GM18858 (cell line): ENCODE data around the gene COMMD2.

Source experiments
- ATAC-seq: cut with Tn5 transposase; IDR thresholded peaks from one replicate; pipeline ENCODE4 v1.9.1; 2021; ENCODE audit not compliant: unreplicated experiment

COMMD2 gene

GRCh38 chr3:149705416-149705815, 46.9 kb downstream of the COMMD2 start:
- no peak for ATAC-seq

GRCh38 chr3:149703466-149703865, 48.8 kb downstream of the COMMD2 start:
- no peak for ATAC-seq

- peak; percentile 38 for ATAC-seq
Observed at GRCh38 chr3:149702691-149703441, 49.4 kb downstream of the COMMD2 start.

GRCh38 chr3:149701977-149702350, 50.3 kb downstream of the COMMD2 start:
- peak; percentile 49 for ATAC-seq

GRCh38 chr3:149701206-149701976, 50.9 kb downstream of the COMMD2 start:
- peak; percentile 40 for ATAC-seq
